Suprapubic skin (tissue), 3 donors: Measurements from ENCODE around the gene PMF1.

Experiments
- POLR2A ChIP-seq, 2 donors: fragments of 450-650 bp; IDR thresholded peaks; one replicate each; pipeline ENCODE4 v1.6.1; 2017; ENCODE audit warnings: antibody characterized with exemption in 2 of 2, mild to moderate bottlenecking in 2 of 2, moderate library complexity in 2 of 2
- TF ChIP-seq, protein P1 (sequence below), 2 donors: fragments of 200-600 bp in 1 of 2; fragments of 450-650 bp in 1 of 2; sonication (generic) in 1 of 2; IDR thresholded peaks; one replicate each; pipeline ENCODE4 v1.5.1; 2016 to 2019; ENCODE audit warnings: antibody characterized with exemption in 2 of 2, mild to moderate bottlenecking in 1 of 2, moderate library complexity in 1 of 2

DNA sequence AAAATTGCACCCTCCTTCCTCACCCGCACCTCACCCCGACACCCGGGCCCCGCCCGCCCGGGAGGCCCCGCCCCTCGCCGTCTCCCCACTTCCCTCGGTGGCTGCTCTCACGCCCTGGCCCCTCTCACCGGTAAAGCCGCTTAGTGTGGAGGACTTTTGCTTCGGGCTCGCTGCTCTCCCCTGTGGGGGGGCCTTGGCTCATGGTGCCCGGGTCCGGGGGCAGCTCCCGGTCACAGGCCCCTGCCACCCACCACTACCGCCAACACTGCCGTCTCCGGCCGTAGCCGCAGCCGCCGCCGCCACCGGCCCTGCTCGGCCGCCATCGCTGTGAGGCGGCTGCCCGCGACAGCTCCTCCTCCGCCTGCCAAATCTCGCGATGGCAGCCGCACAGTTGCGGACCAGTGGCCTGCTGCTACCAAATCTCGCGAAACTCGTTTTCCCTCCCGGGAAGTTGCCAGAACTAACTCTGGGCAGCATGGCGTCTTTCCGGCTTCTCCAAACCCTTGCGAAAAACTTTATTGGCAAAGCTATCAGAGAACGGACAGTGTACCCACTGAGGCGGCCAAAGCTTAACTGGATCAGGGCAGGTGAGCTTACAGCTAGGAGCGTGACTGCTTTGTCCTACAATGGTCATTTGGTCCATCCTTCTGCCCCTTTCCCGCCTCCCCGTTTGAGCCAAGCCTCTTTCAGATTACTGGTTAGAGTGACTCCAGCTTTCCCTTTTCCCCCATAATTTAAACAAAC lies 69.8 kb downstream of the PMF1 start, which contains the start of gene SMG5:
- TF ChIP-seq, protein P1, sequence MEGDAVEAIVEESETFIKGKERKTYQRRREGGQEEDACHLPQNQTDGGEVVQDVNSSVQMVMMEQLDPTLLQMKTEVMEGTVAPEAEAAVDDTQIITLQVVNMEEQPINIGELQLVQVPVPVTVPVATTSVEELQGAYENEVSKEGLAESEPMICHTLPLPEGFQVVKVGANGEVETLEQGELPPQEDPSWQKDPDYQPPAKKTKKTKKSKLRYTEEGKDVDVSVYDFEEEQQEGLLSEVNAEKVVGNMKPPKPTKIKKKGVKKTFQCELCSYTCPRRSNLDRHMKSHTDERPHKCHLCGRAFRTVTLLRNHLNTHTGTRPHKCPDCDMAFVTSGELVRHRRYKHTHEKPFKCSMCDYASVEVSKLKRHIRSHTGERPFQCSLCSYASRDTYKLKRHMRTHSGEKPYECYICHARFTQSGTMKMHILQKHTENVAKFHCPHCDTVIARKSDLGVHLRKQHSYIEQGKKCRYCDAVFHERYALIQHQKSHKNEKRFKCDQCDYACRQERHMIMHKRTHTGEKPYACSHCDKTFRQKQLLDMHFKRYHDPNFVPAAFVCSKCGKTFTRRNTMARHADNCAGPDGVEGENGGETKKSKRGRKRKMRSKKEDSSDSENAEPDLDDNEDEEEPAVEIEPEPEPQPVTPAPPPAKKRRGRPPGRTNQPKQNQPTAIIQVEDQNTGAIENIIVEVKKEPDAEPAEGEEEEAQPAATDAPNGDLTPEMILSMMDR (IDR thresholded peaks at IDR 0.05), result no peak
- TF ChIP-seq POLR2A (IDR thresholded peaks at IDR 0.05), result peak; percentile 79 to 89
